HEK293 (cell line): Measurements from ENCODE around the gene UBA3.

Source experiments
- CTCF ChIA-PET: fragments of 350-600 bp; formaldehyde crosslinking; extraction: SDS; loops from one replicate; lab custom pipeline; 2021; ENCODE audit warnings: antibody characterized with exemption; lab: Yijun Ruan, JAX
- POLR2A ChIA-PET: fragments of 300-600 bp; formaldehyde crosslinking; extraction: SDS; loops from one replicate; lab custom pipeline; 2020; ENCODE audit warnings: antibody characterized with exemption, inconsistent platforms; lab: Yijun Ruan, JAX
- H3K27ac ChIP-seq: fragments of 200-500 bp; sonication (Bioruptor generic); 2 replicates; pipeline ENCODE4 v1.5.1; 2014; ENCODE audit warnings: low read depth, low read length, control low read depth, inconsistent platforms; ENCODE audit errors: extremely low read depth
- H3K36me3 ChIP-seq, 2 experiments: fragments of 200-500 bp in 1 of 2; sonication (Bioruptor generic) in 1 of 2; 1 replicate in 1 of 2; 2 replicates in 1 of 2; pipeline ENCODE4 v1.5.1; 2014 to 2017; ENCODE audit warnings: inconsistent platforms in 2 of 2, low read length in 2 of 2; ENCODE audit not compliant: control insufficient read depth in 2 of 2, insufficient read depth in 1 of 2
- H3K4me1 ChIP-seq: fragments of 200-500 bp; sonication (Bioruptor generic); 2 replicates; pipeline ENCODE4 v1.5.1; 2014; ENCODE audit warnings: mild to moderate bottlenecking, low read length, inconsistent platforms; ENCODE audit not compliant: control insufficient read depth, insufficient read depth
- H3K4me3 ChIP-seq: 2 replicates; pipeline ENCODE4 v1.5.1; 2011; ENCODE audit warnings: low read depth, mild to moderate bottlenecking, control low read depth, low read length, moderate library complexity
- H3K9me3 ChIP-seq: fragments of 200-500 bp; sonication (Bioruptor generic); 2 replicates; pipeline ENCODE4 v1.5.1; 2014; ENCODE audit warnings: low read depth, low read length, inconsistent platforms; ENCODE audit not compliant: control insufficient read depth, insufficient read depth
- GLIS2 ChIP-seq: fragments of 450-650 bp; formaldehyde crosslinking; IDR thresholded peaks from 2 replicates; pipeline ENCODE4 v1.5.1; 2016; ENCODE audit warnings: missing biosample characterization, missing genetic modification characterization
- KLF10 ChIP-seq: fragments of 450-650 bp; IDR thresholded peaks from 2 replicates; pipeline ENCODE4 v1.5.1; 2018; ENCODE audit warnings: missing biosample characterization, mild to moderate bottlenecking, missing genetic modification characterization
- REPIN1 ChIP-seq: fragments of 450-650 bp; formaldehyde crosslinking; IDR thresholded peaks from 2 replicates; pipeline ENCODE4 v1.5.1; 2017; ENCODE audit warnings: missing biosample characterization, missing genetic modification characterization, low read depth
- SP3 ChIP-seq: fragments of 450-650 bp; formaldehyde crosslinking; IDR thresholded peaks from 2 replicates; pipeline ENCODE4 v1.5.1; 2016; ENCODE audit warnings: missing biosample characterization, missing genetic modification characterization
- ZBTB8A ChIP-seq: fragments of 450-650 bp; formaldehyde crosslinking; IDR thresholded peaks from 2 replicates; pipeline ENCODE4 v1.5.1; 2016; ENCODE audit warnings: missing biosample characterization, missing genetic modification characterization
- ZEB2 ChIP-seq: fragments of 450-650 bp; formaldehyde crosslinking; IDR thresholded peaks from 2 replicates; pipeline ENCODE4 v1.5.1; 2016; ENCODE audit warnings: missing biosample characterization, missing genetic modification characterization
- ZNF114 ChIP-seq: fragments of 450-650 bp; formaldehyde crosslinking; IDR thresholded peaks from 2 replicates; pipeline ENCODE4 v1.5.0; 2017; ENCODE audit warnings: missing biosample characterization, missing genetic modification characterization
- ZNF121 ChIP-seq: fragments of 450-650 bp; formaldehyde crosslinking; IDR thresholded peaks from 2 replicates; pipeline ENCODE4 v1.5.1; 2016; ENCODE audit warnings: missing biosample characterization, missing genetic modification characterization
- ZNF16 ChIP-seq: fragments of 450-650 bp; formaldehyde crosslinking; IDR thresholded peaks from 2 replicates; pipeline ENCODE4 v1.5.1; 2016; ENCODE audit warnings: low read depth, missing biosample characterization, missing genetic modification characterization
- ZNF423 ChIP-seq: fragments of 450-650 bp; formaldehyde crosslinking; IDR thresholded peaks from 2 replicates; pipeline ENCODE4 v1.5.1; 2016; ENCODE audit warnings: missing biosample characterization, missing genetic modification characterization
- ZNF510 ChIP-seq: fragments of 450-650 bp; formaldehyde crosslinking; IDR thresholded peaks from 2 replicates; pipeline ENCODE4 v1.5.1; 2018; ENCODE audit warnings: mild to moderate bottlenecking, missing genetic modification characterization, missing biosample characterization; ENCODE audit not compliant: insufficient replicate concordance
- ZNF596 ChIP-seq: fragments of 450-650 bp; IDR thresholded peaks from 2 replicates; pipeline ENCODE4 v1.5.0; 2018; ENCODE audit warnings: missing biosample characterization, mild to moderate bottlenecking, missing genetic modification characterization, moderate library complexity
- ZNF629 ChIP-seq: fragments of 450-650 bp; formaldehyde crosslinking; IDR thresholded peaks from 2 replicates; pipeline ENCODE4 v1.5.1; 2017; ENCODE audit warnings: missing biosample characterization, missing genetic modification characterization
- ZNF76 ChIP-seq: fragments of 450-650 bp; formaldehyde crosslinking; IDR thresholded peaks from 2 replicates; pipeline ENCODE4; 2016; ENCODE audit warnings: low read depth, missing biosample characterization, missing genetic modification characterization, borderline replicate concordance
- TF ChIP-seq, protein P1 (sequence below): fragments of 450-650 bp; formaldehyde crosslinking; IDR thresholded peaks from 2 replicates; pipeline ENCODE4 v1.5.1; 2017; ENCODE audit warnings: missing biosample characterization, missing genetic modification characterization
- TF ChIP-seq, protein P2 (sequence below): fragments of 450-650 bp; formaldehyde crosslinking; IDR thresholded peaks from 2 replicates; pipeline ENCODE4 v1.5.1; 2017; ENCODE audit warnings: missing biosample characterization, mild to moderate bottlenecking, missing genetic modification characterization, moderate library complexity
- TF ChIP-seq, protein P3 (sequence below): fragments of 450-650 bp; formaldehyde crosslinking; IDR thresholded peaks from 2 replicates; pipeline ENCODE4 v1.5.1; 2016; ENCODE audit warnings: missing biosample characterization, missing genetic modification characterization
- TF ChIP-seq, protein P4 (sequence below): fragments of 450-650 bp; formaldehyde crosslinking; conservative IDR thresholded peaks from 2 replicates; pipeline ENCODE4 v1.5.1; 2016; ENCODE audit warnings: low read depth, missing biosample characterization, missing genetic modification characterization

The UBA3 gene

DNA sequence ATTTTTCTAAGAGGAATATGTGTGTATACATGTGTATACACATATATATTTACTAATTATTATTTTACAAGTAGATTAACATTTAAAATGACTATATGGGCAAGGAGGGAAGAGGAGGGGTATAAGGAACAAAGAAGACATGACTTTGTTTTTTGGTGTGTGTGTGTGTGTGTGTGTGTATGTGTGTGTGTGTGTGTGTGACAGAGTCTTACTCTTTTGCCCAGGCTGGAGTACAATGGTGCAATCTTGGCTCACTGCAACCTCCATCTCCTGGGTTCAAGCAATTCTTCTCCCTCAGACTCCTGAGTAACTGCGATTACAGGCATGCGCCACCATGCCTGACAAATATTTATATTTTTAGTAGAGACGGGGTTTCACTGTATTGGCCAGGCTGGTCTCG lies 64.1 kb downstream of the UBA3 start:
- TF ChIP-seq SP3 (no peak), ZNF121 (tag by site-specific recombination) (0 out of 2 replicates have a peak, but pooled peaks have one; percentile 36), ZNF423 (no peak)
- TF ChIP-seq, protein P1, sequence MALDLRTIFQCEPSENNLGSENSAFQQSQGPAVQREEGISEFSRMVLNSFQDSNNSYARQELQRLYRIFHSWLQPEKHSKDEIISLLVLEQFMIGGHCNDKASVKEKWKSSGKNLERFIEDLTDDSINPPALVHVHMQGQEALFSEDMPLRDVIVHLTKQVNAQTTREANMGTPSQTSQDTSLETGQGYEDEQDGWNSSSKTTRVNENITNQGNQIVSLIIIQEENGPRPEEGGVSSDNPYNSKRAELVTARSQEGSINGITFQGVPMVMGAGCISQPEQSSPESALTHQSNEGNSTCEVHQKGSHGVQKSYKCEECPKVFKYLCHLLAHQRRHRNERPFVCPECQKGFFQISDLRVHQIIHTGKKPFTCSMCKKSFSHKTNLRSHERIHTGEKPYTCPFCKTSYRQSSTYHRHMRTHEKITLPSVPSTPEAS (tag by site-specific recombination) = peak; percentile 68
- Histone ChIP-seq H3K4me3 (no peak overlapping the region), H3K4me1 (no peaks in the 10 kb centered on the region), H3K9me3 (no peaks in the 10 kb centered on the region), H3K27ac (no peak overlapping the region), H3K36me3 (peaks cover 0 to 21% of the 10 kb centered on the region in 2 experiments; a peak in 2 of 3 replicates)
- POLR2A ChIA-PET = no interaction called here
- CTCF ChIA-PET = no interaction called here

DNA sequence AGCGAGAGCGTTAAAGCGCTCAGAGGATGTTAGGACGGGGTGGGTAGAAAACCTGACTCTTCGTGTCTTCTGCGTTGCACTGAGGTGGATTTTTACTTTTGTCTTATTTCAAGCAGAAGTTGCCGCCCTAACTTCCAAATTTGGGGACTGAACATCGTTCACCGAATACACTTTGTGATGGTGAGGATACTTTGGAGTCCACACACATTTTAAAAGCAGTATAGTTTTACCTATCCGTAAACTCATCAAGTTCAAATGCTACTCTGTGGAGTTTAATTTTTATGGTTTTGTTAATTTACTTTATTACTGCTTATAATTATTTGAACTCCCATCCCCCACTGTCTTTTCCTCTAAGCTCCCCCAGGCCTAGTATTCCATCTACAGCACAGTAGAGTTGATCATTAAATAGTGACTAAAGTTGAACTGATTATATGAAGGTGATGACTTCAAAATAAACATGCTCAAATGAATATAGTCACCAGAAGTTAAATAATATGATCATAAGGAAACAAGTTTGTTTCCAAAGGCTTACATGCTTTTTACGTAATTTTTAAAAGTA lies 66.1 kb downstream of the UBA3 start:
- Histone ChIP-seq H3K9me3 (no peaks in the 10 kb centered on the region), H3K27ac (peak overlapping the region; percentile 76; the same call in 1 of the 2 replicates), H3K4me3 (peak overlapping the region; percentile 79), H3K36me3 (peaks cover 0 to 36% of the 10 kb centered on the region in 2 experiments; a peak in 1 of 3 replicates), H3K4me1 (no peaks in the 10 kb centered on the region)
- POLR2A ChIA-PET = interaction anchor here (0.7 to 1.7 kb wide), 5 partner anchors 11 to 668 kb away, joined by 3 to 6 read pairs (median 3); partner anchors contain the start of genes ARL6IP5 and TMF1
- CTCF ChIA-PET = interaction anchor here (0.6 kb wide), 1 partner anchor 8 kb away, joined by 3 read pairs; no protein-coding TSS in a partner anchor
- TF ChIP-seq ZNF596 (tag by site-specific recombination) = no peak
- TF ChIP-seq, protein P2, sequence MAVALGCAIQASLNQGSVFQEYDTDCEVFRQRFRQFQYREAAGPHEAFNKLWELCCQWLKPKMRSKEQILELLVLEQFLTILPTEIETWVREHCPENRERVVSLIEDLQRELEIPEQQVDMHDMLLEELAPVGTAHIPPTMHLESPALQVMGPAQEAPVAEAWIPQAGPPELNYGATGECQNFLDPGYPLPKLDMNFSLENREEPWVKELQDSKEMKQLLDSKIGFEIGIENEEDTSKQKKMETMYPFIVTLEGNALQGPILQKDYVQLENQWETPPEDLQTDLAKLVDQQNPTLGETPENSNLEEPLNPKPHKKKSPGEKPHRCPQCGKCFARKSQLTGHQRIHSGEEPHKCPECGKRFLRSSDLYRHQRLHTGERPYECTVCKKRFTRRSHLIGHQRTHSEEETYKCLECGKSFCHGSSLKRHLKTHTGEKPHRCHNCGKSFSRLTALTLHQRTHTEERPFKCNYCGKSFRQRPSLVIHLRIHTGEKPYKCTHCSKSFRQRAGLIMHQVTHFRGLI (tag by site-specific recombination) = 0 out of 2 replicates have a peak, but pooled peaks have one; percentile 0
- peak; percentile 10; the same call in 1 of the 2 replicates for TF ChIP-seq ZBTB8A (tag by site-specific recombination)
- 0 out of 2 replicates have a peak, but pooled peaks have one; percentile 8 for TF ChIP-seq ZEB2
- TF ChIP-seq, all 188 proteins: peak for 3

DNA sequence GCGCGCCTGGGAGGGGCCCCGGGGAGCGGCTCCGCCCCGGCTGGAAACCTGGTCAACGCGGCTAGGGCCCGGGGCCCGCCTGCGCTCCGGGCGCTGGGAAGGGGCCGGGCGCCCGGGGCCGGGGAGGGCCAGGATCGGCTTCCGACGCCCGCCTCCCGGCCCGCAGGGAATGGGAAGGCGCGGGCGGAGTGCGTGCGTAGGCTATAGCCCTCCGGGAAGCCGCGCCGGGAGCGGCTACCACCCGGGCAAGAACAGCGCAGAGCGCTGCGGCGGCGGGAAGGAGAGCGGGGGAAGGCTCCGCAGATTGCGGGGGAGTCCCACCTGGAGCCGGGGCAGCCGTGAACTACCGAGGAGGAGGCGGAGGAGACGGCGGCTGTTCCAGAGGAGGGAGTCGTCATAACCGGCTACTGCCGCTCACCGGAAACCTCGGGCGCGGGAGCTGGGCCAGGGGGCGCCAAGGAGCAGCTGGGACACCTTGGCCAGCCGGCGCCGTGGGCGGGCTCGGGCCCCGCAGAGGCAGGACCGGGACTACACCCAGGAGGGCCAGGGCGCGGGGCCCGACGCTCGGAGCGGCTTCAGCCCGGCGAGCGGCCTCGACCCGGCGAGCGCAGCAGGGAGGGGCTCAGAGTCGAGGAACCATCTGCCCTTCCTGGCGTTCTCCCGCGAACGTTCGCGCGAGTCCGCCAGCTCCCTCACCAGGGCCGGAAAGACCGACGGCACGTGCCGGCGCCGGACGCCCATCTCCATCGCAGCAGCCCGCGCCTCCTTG lies 66.7 kb downstream of the UBA3 start, which contains the start of gene EOGT:
Gene EOGT, minus strand, starts transcription at position 432 of the 769 bp plus-strand sequence. CDS start 3,838 bp downstream, outside the sequence.
- POLR2A ChIA-PET = interaction anchor here (0.7 to 1.7 kb wide), 5 partner anchors 11 to 667 kb away, joined by 3 to 6 read pairs (median 3); partner anchors contain the start of genes ARL6IP5 and TMF1
- CTCF ChIA-PET = interaction anchor here (0.6 kb wide), 1 partner anchor 9 kb away, joined by 3 read pairs; no protein-coding TSS in a partner anchor
- H3K4me3 ChIP-seq = peak within 1 kb of the TSS; percentile 79
- peak within 1 kb of the TSS; percentile 76; the same call in 1 of the 2 replicates for H3K27ac ChIP-seq
- no peaks in the 10 kb centered on the region for H3K9me3 ChIP-seq
- no peaks in the 10 kb centered on the region for H3K4me1 ChIP-seq
- H3K36me3 ChIP-seq = peaks cover 0 to 42% of the 10 kb centered on the region in 2 experiments; a peak in 1 of 3 replicates
- TF ChIP-seq REPIN1 (tag by site-specific recombination) (no peak), ZNF16 (tag by site-specific recombination) (no peak), KLF10 (tag by site-specific recombination) (no peak), ZNF114 (no peak), GLIS2 (tag by site-specific recombination) (peak; percentile 76), ZNF76 (tag by site-specific recombination) (peak; percentile 16; the same call in 1 of the 2 replicates), ZNF510 (no peak), ZNF629 (tag by site-specific recombination) (peak; percentile 30; the same call in 1 of the 2 replicates)
- TF ChIP-seq, protein P3, sequence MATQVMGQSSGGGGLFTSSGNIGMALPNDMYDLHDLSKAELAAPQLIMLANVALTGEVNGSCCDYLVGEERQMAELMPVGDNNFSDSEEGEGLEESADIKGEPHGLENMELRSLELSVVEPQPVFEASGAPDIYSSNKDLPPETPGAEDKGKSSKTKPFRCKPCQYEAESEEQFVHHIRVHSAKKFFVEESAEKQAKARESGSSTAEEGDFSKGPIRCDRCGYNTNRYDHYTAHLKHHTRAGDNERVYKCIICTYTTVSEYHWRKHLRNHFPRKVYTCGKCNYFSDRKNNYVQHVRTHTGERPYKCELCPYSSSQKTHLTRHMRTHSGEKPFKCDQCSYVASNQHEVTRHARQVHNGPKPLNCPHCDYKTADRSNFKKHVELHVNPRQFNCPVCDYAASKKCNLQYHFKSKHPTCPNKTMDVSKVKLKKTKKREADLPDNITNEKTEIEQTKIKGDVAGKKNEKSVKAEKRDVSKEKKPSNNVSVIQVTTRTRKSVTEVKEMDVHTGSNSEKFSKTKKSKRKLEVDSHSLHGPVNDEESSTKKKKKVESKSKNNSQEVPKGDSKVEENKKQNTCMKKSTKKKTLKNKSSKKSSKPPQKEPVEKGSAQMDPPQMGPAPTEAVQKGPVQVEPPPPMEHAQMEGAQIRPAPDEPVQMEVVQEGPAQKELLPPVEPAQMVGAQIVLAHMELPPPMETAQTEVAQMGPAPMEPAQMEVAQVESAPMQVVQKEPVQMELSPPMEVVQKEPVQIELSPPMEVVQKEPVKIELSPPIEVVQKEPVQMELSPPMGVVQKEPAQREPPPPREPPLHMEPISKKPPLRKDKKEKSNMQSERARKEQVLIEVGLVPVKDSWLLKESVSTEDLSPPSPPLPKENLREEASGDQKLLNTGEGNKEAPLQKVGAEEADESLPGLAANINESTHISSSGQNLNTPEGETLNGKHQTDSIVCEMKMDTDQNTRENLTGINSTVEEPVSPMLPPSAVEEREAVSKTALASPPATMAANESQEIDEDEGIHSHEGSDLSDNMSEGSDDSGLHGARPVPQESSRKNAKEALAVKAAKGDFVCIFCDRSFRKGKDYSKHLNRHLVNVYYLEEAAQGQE (tag by site-specific recombination) = no peak
- TF ChIP-seq, protein P4, sequence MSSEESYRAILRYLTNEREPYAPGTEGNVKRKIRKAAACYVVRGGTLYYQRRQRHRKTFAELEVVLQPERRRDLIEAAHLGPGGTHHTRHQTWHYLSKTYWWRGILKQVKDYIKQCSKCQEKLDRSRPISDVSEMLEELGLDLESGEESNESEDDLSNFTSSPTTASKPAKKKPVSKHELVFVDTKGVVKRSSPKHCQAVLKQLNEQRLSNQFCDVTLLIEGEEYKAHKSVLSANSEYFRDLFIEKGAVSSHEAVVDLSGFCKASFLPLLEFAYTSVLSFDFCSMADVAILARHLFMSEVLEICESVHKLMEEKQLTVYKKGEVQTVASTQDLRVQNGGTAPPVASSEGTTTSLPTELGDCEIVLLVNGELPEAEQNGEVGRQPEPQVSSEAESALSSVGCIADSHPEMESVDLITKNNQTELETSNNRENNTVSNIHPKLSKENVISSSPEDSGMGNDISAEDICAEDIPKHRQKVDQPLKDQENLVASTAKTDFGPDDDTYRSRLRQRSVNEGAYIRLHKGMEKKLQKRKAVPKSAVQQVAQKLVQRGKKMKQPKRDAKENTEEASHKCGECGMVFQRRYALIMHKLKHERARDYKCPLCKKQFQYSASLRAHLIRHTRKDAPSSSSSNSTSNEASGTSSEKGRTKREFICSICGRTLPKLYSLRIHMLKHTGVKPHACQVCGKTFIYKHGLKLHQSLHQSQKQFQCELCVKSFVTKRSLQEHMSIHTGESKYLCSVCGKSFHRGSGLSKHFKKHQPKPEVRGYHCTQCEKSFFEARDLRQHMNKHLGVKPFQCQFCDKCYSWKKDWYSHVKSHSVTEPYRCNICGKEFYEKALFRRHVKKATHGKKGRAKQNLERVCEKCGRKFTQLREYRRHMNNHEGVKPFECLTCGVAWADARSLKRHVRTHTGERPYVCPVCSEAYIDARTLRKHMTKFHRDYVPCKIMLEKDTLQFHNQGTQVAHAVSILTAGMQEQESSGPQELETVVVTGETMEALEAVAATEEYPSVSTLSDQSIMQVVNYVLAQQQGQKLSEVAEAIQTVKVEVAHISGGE = peak; percentile 81
